GM23338 (cell line): ENCODE measurements around the gene CUBN. TPM values are rescaled to one million over a fixed set of nuclear protein-coding genes. Genes with fewer than 3 reads are reported as not detected.

Experiments
- ATAC-seq: fragments of 200-7000 bp; cut with Tn5 transposase; 3 replicates; pipeline ENCODE4 v1.9.1; 2020
- DNase-seq: peaks from one replicate; pipeline ENCODE4 v3.0.0-alpha.2; 2015; ENCODE audit warnings: low spot score
- H2AFZ ChIP-seq: fragments of 200-600 bp; sonication (generic); 2 replicates; pipeline ENCODE4 v1.8.0; 2016; ENCODE audit warnings: antibody characterized with exemption, mild to moderate bottlenecking, moderate library complexity
- H3F3A ChIP-seq: fragments of 200-600 bp; sonication (generic); replicated peaks from 2 replicates; pipeline ENCODE4 v1.8.0; 2017; ENCODE audit warnings: antibody characterized with exemption, mixed run types, low read depth
- H3K27ac ChIP-seq: fragments of 200-600 bp; sonication (generic); 2 replicates; pipeline ENCODE4 v1.6.1; 2016; ENCODE audit warnings: low read depth
- H3K27me3 ChIP-seq: fragments of 200-600 bp; sonication (generic); 2 replicates; pipeline ENCODE4 v1.8.0; 2016; ENCODE audit warnings: mild to moderate bottlenecking, mixed run types, moderate library complexity; ENCODE audit not compliant: insufficient read depth
- H3K36me3 ChIP-seq: fragments of 200-600 bp; sonication (generic); 2 replicates; pipeline ENCODE4 v1.8.0; 2016; ENCODE audit warnings: mild to moderate bottlenecking; ENCODE audit not compliant: insufficient read depth
- H3K4me1 ChIP-seq: fragments of 200-600 bp; sonication (generic); 2 replicates; pipeline ENCODE4 v1.8.0; 2016; ENCODE audit warnings: mild to moderate bottlenecking, moderate library complexity; ENCODE audit not compliant: insufficient read depth
- H3K4me2 ChIP-seq: fragments of 200-600 bp; sonication (generic); 2 replicates; pipeline ENCODE4 v1.7.1; 2017; ENCODE audit warnings: mixed run types
- H3K4me3 ChIP-seq: fragments of 200-600 bp; sonication (generic); 2 replicates; pipeline ENCODE4 v1.6.1; 2016; ENCODE audit warnings: mixed run types
- H3K79me2 ChIP-seq: fragments of 200-600 bp; sonication (generic); replicated peaks from 2 replicates; pipeline ENCODE4 v1.8.0; 2017; ENCODE audit warnings: mild to moderate bottlenecking; ENCODE audit not compliant: insufficient read depth
- H3K9me2 ChIP-seq: fragments of 200-600 bp; sonication (generic); 2 replicates; pipeline ENCODE4 v1.8.0; 2017; ENCODE audit not compliant: insufficient read depth
- H4K20me1 ChIP-seq: fragments of 200-600 bp; sonication (generic); replicated peaks from 2 replicates; pipeline ENCODE4 v1.8.0; 2017; ENCODE audit warnings: mild to moderate bottlenecking; ENCODE audit not compliant: insufficient read depth
- H3K27ac Mint-ChIP-seq: 2 replicates; pipeline ENCODE4 v1.8.0; 2020; ENCODE audit warnings: inconsistent platforms, mild to moderate bottlenecking, moderate library complexity, mixed read lengths
- H3K27me3 Mint-ChIP-seq: 3 replicates; pipeline ENCODE4 v1.8.0; 2022; ENCODE audit warnings: low read depth, mild to moderate bottlenecking, moderate library complexity, mixed read lengths, inconsistent platforms; ENCODE audit not compliant: insufficient read depth, poor library complexity
- H3K36me3 Mint-ChIP-seq: 3 replicates; pipeline ENCODE4 v1.8.0; 2021; ENCODE audit warnings: low read depth, mild to moderate bottlenecking, inconsistent platforms, moderate library complexity, mixed read lengths
- H3K4me1 Mint-ChIP-seq: 3 replicates; pipeline ENCODE4 v1.8.0; 2020; ENCODE audit warnings: mild to moderate bottlenecking, inconsistent platforms, mixed read lengths
- H3K4me3 Mint-ChIP-seq: 3 replicates; pipeline ENCODE4 v1.8.0; 2021; ENCODE audit warnings: moderate library complexity, mild to moderate bottlenecking, inconsistent platforms, mixed read lengths
- H3K9me3 Mint-ChIP-seq: 3 replicates; pipeline ENCODE4 v1.8.0; 2020; ENCODE audit warnings: moderate library complexity, mild to moderate bottlenecking, inconsistent platforms, mixed read lengths
- CREB1 ChIP-seq: fragments of 250-450 bp; sonication (Bioruptor Pico); IDR thresholded peaks from 2 replicates; pipeline ENCODE4 v1.5.0; 2020; ENCODE audit warnings: low read depth, mild to moderate bottlenecking, moderate library complexity
- ETS1 ChIP-seq: IDR thresholded peaks from 2 replicates; pipeline ENCODE4 v1.6.1; 2016; ENCODE audit warnings: antibody characterized with exemption
- EZH2 ChIP-seq: fragments of 200-600 bp; sonication (generic); IDR thresholded peaks from one replicate; pipeline ENCODE4 v1.8.0; 2017; ENCODE audit warnings: antibody characterized with exemption, mild to moderate bottlenecking, low read depth; ENCODE audit not compliant: unreplicated experiment
- EZH2phosphoT487 ChIP-seq: fragments of 200-600 bp; sonication (generic); IDR thresholded peaks from one replicate; pipeline ENCODE4 v1.8.1; 2018; ENCODE audit warnings: antibody characterized with exemption; ENCODE audit not compliant: unreplicated experiment
- POLR2AphosphoS5 ChIP-seq: IDR thresholded peaks from 2 replicates; pipeline ENCODE4 v1.6.1; 2016; ENCODE audit warnings: antibody characterized with exemption, low read depth
- STAT1 ChIP-seq: IDR thresholded peaks from one replicate; pipeline ENCODE4 v1.6.1; 2016; ENCODE audit warnings: antibody characterized with exemption; ENCODE audit not compliant: unreplicated experiment
- ZNF114 ChIP-seq: fragments of 250-450 bp; sonication (Bioruptor Pico); IDR thresholded peaks from 2 replicates; pipeline ENCODE4 v1.5.0; 2020; ENCODE audit warnings: mild to moderate bottlenecking, moderate library complexity
- ZNF331 ChIP-seq: fragments of 250-450 bp; sonication (Bioruptor Pico); IDR thresholded peaks from 2 replicates; pipeline ENCODE4 v1.5.0; 2020; ENCODE audit warnings: low read depth, mild to moderate bottlenecking, moderate library complexity
- polyA plus RNA-seq: library from polyadenylated mRNA; unstranded; fragments of >200 nt; fragmentation: Nextera tagmentation; extraction: Ambion mirVana; gene quantifications from 2 replicates; pipeline ENCODE4 v1.2.1, GENCODE V29; 2016
- total RNA-seq: library from RNA; depleted of rRNA; stranded (reverse); fragments of >200 nt; shearing (Covaris generic); gene quantifications from 2 replicates; pipeline ENCODE4 v1.2.3, GENCODE V29; 2014
- TF ChIP-seq, protein P1 (sequence below), 2 experiments: fragments of 200-600 bp in 1 of 2; sonication (generic) in 1 of 2; conservative IDR thresholded peaks; 2 replicates each; pipeline versions ENCODE4 v1.5.1 to v1.6.1; 2016 to 2017; ENCODE audit warnings: antibody characterized with exemption in 2 of 2, low read depth in 2 of 2, mild to moderate bottlenecking in 2 of 2, moderate library complexity in 1 of 2
- TF ChIP-seq, protein P2 (sequence below): IDR thresholded peaks from one replicate; pipeline ENCODE4 v1.6.1; 2018; ENCODE audit warnings: antibody characterized with exemption; ENCODE audit not compliant: unreplicated experiment

Gene CUBN
- total and polyA plus RNA-seq, 2 experiments from 2014 or later: 0.06 to 1.8 TPM

DNA sequence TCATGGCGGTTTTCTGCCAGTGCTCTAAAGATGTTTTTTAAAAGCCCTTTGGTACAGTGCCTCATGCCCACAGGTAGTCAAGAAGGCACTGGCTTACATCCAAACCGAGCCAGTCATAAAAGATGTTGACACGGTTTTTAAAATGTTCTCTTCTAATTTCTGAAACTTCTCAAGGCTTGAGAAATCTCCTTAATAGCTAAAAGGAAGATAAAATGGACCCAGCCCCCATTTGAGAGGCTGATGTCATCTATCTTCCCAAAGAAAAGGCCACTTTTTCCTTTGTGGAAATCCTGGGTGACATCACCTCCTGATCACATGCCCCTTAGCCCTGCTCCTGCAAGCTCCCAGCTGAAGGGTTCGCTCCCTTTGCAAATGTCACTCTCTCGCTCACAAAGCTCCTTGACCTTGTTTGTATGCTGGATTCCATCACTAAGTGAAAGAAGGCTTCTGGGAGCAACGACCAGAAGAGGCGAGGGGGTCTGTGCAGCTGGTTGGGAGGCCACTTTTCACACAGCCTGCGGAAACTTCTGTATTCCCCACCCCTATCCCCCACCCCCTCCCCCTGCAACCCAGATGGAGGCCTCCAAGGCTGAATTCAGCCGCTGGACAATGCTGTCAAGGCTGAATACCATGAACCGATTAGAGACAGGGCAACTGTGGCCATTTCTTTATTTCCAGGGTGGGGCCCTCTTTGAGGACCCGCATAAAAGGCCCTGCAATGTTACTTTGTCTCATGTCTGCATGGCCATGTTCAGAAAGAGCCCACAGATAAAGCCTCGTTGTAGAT, 122.8 kb downstream of the CUBN start:
- DNase-seq (no peak), ATAC-seq (no peak)
- Mint-ChIP-seq H3K27ac (no peak overlapping the region), H3K27me3 (no peaks in the 10 kb centered on the region), H3K4me1 (no peaks in the 10 kb centered on the region), H3K36me3 (peaks cover 13% of the 10 kb centered on the region), H3K9me3 (peaks cover 14% of the 10 kb centered on the region), H3K4me3 (no peak overlapping the region)
- H3K4me2 ChIP-seq: no peak overlapping the region
- no peak overlapping the region for H3K27ac ChIP-seq
- H4K20me1 ChIP-seq: no peaks in the 10 kb centered on the region
- H3K4me1 ChIP-seq: no peaks in the 10 kb centered on the region
- H3K27me3 ChIP-seq: no peaks in the 10 kb centered on the region
- H2AFZ ChIP-seq: 0 out of 2 replicates have a peak overlapping the region, but pooled peaks have one; percentile 5
- H3K36me3 ChIP-seq: no peaks in the 10 kb centered on the region
- no peaks in the 10 kb centered on the region for H3K79me2 ChIP-seq
- no peaks in the 10 kb centered on the region for H3F3A ChIP-seq
- no peak for TF ChIP-seq CREB1 (CRISPR knock-in tag)
- TF ChIP-seq EZH2phosphoT487: no peak
- TF ChIP-seq, protein P1, sequence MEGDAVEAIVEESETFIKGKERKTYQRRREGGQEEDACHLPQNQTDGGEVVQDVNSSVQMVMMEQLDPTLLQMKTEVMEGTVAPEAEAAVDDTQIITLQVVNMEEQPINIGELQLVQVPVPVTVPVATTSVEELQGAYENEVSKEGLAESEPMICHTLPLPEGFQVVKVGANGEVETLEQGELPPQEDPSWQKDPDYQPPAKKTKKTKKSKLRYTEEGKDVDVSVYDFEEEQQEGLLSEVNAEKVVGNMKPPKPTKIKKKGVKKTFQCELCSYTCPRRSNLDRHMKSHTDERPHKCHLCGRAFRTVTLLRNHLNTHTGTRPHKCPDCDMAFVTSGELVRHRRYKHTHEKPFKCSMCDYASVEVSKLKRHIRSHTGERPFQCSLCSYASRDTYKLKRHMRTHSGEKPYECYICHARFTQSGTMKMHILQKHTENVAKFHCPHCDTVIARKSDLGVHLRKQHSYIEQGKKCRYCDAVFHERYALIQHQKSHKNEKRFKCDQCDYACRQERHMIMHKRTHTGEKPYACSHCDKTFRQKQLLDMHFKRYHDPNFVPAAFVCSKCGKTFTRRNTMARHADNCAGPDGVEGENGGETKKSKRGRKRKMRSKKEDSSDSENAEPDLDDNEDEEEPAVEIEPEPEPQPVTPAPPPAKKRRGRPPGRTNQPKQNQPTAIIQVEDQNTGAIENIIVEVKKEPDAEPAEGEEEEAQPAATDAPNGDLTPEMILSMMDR (conservative IDR thresholded peaks at IDR 0.05; ENCODE audit: low read depth in 2 of 2): no peak
- TF ChIP-seq EZH2: no peak
- TF ChIP-seq, protein P2, sequence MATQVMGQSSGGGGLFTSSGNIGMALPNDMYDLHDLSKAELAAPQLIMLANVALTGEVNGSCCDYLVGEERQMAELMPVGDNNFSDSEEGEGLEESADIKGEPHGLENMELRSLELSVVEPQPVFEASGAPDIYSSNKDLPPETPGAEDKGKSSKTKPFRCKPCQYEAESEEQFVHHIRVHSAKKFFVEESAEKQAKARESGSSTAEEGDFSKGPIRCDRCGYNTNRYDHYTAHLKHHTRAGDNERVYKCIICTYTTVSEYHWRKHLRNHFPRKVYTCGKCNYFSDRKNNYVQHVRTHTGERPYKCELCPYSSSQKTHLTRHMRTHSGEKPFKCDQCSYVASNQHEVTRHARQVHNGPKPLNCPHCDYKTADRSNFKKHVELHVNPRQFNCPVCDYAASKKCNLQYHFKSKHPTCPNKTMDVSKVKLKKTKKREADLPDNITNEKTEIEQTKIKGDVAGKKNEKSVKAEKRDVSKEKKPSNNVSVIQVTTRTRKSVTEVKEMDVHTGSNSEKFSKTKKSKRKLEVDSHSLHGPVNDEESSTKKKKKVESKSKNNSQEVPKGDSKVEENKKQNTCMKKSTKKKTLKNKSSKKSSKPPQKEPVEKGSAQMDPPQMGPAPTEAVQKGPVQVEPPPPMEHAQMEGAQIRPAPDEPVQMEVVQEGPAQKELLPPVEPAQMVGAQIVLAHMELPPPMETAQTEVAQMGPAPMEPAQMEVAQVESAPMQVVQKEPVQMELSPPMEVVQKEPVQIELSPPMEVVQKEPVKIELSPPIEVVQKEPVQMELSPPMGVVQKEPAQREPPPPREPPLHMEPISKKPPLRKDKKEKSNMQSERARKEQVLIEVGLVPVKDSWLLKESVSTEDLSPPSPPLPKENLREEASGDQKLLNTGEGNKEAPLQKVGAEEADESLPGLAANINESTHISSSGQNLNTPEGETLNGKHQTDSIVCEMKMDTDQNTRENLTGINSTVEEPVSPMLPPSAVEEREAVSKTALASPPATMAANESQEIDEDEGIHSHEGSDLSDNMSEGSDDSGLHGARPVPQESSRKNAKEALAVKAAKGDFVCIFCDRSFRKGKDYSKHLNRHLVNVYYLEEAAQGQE: no peak
- no peak for TF ChIP-seq ZNF331 (CRISPR knock-in tag)
- no peak for TF ChIP-seq POLR2AphosphoS5
- no peak for TF ChIP-seq ZNF114 (CRISPR knock-in tag)
- no peak for TF ChIP-seq ETS1
- no peak for TF ChIP-seq STAT1
- no peak overlapping the region for H3K4me3 ChIP-seq
- H3K9me2 ChIP-seq: peaks cover 7% of the 10 kb centered on the region; the same call in 1 of the 2 replicates
